HG03103 (cell line): ENCODE data around the gene CHPF.
A peak's percentile ranks its signal among the peaks of the same experiment; 100 is the strongest.

Source experiments
- ATAC-seq: cut with Tn5 transposase; IDR thresholded peaks from one replicate; pipeline ENCODE4 v1.9.1; 2021; ENCODE audit warnings: low read depth; ENCODE audit not compliant: unreplicated experiment

The CHPF gene

DNA sequence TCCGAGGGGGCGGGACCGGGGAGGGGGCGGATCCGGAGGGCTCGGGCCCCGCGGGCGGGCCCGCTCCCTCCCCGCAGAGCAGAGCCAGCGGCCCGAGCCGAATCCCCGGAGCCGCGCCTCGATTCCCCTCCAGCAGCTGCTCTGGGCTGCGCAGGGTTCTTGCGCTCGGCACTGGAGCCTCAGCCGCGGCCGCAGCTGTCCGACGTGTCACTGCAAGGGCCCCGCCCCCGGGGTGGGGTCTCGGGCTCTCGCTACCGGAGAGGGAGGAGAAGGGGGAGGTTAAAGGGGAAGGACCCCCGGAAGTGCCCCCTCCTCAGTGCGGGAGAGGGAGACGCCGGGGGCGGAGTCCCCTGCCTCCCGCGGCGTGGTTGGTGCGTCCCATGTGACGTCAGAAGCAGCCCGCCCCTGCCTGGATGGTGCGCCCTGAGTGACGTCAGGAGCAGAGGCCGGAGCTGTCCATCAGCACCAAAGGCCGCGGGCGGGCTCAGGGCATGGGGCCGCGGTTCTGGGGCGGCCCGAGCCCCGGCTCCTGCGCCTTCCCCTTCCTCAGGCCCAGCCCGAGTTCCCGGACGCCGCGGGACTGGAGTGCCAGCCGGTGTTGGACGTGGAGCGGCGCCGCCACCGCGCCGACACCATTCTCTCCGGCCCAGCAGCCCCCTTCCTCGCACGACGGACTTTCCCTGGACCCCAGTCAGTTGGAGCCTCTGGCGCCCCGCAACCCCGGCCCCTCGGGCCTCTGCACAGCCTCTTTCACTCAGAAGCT is at the start of gene CHPF, which contains the start of gene TMEM198:
Gene CHPF (minus strand): TSS at position 214 of the 763 bp plus-strand sequence. CDS start 271 bp downstream, outside the sequence.
Gene TMEM198 (plus strand): TSS at position 433 of the 763 bp plus-strand sequence. CDS start 700 bp downstream, outside the sequence.
- peak; percentile 69 for ATAC-seq

- ATAC-seq, result no peak
Measured at GRCh38 chr2:219593154-219593553, 49.5 kb upstream of the CHPF start.

GRCh38 chr2:219592736-219593135 is 49.1 kb upstream of the CHPF start:
- ATAC-seq, result no peak

DNA sequence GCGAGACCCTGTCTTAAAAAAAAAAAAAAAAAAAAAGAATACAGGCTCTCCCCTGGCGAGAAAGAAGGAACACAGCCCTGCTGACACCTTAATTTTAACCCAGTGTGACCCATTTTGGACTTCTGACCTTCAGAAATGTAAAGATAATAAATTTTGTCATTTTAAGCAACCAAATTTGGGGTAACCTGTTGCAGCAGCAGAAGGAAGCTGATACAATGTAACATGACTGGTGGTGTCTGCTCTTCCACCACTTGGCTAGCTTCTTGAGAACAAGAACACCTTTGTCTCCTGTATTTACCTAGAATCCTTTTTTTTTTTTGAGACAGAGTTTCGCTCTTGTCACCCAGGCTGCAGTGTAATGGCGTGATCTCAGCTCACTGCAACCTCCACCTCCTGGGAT is 47.5 kb upstream of the CHPF start:
- ATAC-seq, result no peak

- no peak for ATAC-seq
Measured at GRCh38 chr2:219581346-219581745, 37.7 kb upstream of the CHPF start.

DNA sequence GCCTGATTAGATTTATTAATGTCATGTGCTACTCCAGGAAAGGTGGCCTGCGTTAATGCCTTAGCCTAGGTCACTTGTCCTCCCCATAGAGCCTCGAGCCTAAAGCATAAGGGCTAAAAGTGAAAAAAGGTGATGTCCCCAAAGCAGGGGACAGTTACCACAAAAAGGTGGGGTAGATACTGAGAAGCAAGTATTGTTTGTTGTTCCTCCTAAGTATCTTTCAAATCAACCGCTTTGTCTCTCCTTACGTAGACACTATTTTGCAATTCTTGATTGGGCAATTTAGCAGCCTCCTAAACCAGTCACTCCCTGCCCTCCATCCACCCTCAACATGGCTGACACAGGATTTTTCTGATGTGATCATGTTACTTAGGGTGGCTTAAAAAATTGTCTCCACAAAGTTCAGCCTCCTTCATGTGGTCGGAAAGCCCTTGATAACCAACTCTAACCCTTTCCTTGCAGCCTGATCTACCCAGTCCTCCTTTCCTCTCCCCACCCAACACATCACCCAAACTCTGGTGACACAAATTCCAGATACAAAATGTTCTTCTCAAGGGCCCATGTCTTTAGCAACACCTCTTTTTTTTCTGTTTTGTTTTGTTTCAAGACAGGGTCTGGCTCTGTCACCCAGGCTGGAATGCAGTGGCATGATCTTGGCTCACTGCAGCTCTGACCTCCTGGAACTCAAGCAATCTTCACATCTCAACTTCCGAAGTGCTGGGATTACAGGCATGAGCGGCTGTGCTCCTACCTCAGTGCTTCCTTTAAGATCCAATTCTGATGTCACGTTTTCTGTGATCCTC is 35.4 kb upstream of the CHPF start:
- no peak for ATAC-seq

- no peak for ATAC-seq
Measured at GRCh38 chr2:219576505-219577388, 33.1 kb upstream of the CHPF start.

DNA sequence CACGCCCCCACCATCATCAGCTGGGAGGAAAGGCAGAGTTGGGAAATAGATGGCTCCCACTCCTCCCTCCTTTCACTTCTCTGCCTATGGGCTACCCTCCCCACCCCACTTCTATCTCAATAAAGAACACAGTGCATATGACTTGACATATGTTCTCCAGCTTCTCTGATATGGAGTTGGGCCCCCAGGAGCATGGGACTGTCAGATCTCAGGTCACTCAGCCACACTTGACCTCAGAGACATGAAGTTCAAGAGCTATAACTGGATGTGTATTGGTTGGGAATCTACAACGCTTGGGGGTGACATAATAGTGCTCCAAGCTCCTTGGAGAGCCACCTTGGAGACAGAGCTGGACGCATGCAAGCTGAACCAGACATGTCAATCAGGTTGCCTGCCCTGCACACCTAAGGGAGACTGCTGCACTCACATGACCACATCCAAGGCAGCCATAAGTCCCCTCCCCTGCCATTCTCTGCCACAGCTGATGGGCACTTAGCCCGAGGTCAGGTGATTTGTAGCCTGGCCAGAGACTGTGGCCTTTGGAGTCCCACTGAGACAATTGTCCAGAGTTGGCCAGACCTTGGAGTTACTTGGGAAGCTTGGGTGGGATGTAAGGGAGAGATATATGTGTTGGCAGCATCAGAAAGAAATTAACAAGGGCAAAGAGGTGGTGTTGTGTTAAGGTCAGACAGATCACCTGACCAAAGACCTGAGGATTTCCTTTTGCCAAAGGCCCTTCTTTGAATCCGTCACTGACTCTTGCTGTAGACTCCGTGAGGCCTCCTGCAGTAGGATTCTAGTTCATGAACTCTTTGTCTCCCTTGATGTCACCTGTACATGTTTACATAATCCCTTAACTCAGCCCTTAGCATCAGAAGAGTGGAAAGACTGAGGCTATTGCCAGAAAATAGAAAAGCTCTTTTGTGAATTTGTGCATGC is 32.2 kb upstream of the CHPF start:
- ATAC-seq, result no peak

DNA sequence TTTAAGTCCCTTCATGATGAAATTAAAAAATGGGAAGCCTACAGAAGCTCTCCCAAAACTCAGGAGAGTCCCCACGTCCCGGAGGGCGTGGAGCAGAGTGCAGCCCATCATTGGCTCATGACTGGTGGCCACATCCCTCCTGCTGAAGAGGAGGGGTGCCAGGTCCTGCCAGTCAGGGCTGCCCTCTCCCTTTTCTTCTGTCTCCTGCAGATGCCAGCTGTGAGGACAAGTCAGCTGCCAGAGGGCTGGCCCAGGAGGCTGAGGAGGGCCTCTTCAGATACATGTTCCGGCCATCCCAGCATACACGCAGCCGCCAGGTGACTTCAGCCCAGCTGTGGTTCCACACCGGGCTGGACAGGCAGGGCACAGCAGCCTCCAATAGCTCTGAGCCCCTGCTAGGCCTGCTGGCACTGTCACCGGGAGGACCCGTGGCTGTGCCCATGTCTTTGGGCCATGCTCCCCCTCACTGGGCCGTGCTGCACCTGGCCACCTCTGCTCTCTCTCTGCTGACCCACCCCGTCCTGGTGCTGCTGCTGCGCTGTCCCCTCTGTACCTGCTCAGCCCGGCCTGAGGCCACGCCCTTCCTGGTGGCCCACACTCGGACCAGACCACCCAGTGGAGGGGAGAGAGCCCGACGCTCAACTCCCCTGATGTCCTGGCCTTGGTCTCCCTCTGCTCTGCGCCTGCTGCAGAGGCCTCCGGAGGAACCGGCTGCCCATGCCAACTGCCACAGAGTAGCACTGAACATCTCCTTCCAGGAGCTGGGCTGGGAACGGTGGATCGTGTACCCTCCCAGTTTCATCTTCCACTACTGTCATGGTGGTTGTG is 31.1 kb upstream of the CHPF start:
- ATAC-seq, result no peak

DNA sequence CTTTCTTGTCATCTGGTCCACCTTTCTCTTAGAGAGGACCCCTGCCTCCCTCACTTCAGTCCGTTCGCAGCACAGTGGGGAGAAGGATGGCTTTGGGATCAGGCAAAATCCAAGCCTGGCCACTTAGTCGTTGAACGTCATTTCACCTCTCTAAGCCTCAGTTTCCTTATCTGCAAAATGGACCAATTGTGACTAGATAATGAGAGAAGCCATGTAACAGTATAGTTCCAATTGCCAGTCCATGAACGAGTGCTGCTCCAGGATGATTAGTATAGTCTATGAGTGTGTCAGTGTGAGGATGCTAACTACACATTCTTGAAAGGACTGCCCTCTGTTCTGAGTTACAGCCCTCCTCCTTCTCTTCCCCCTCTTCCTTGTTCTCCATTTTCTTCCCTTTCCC is 29.6 kb upstream of the CHPF start:
- ATAC-seq, result no peak

DNA sequence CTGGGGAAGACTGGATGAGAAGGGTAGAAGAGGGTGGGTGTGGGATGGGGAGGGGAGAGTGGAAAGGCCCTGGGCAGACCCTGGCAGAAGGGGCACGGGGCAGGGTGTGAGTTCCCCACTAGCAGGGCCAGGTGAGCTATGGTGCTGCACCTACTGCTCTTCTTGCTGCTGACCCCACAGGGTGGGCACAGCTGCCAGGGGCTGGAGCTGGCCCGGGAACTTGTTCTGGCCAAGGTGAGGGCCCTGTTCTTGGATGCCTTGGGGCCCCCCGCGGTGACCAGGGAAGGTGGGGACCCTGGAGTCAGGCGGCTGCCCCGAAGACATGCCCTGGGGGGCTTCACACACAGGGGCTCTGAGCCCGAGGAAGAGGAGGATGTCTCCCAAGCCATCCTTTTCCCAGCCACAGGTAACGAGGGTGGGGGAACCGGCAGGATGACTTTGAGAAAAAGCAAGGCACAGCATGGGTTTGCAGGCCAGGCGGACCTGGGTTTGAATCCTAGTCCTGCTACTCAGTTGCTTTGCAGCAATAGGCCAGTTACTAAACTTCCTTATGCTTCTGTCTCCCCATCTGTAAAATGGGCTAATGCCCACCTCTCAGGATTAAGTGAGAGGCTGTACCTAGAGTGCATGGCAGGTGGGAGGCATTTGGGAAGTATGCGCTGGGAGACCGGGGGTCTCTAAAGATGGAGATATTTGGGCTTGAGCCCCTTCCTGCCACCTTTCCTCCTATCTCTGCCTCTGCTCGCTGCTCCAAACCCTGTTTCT is 28.8 kb upstream of the CHPF start, which contains the start of gene INHA:
Gene INHA (plus strand): TSS at position 74 of the 765 bp plus-strand sequence. CDS start 65 bp downstream, at position 139.
- no peak for ATAC-seq

GRCh38 chr2:219571311-219572236 is 28.0 kb upstream of the CHPF start, which contains the start of gene OBSL1:
TSS of gene OBSL1 (minus strand) at chr2:219571539. CDS start at chr2:219571232, 307 bp downstream.
- ATAC-seq, result no peak

DNA sequence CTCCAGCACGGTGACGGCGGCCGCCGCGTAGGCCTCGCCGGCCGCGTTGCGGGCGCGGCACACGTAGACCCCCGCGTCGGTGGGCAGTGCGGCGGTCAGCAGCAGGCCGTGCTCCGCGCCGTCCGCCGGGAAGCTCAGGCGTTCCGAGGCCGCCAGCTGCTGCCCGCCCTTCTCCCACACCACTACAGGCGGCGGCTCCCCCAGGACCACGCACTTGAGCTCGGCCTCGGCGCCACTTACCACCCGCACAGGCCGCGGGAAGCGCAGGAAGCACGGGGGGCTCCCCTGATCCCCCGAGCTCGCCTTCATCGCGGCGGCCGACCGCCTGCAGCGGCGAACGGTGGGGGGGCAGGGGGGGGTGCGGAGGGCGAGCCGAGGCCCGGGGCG is 27.3 kb upstream of the CHPF start:
- ATAC-seq, result no peak

DNA sequence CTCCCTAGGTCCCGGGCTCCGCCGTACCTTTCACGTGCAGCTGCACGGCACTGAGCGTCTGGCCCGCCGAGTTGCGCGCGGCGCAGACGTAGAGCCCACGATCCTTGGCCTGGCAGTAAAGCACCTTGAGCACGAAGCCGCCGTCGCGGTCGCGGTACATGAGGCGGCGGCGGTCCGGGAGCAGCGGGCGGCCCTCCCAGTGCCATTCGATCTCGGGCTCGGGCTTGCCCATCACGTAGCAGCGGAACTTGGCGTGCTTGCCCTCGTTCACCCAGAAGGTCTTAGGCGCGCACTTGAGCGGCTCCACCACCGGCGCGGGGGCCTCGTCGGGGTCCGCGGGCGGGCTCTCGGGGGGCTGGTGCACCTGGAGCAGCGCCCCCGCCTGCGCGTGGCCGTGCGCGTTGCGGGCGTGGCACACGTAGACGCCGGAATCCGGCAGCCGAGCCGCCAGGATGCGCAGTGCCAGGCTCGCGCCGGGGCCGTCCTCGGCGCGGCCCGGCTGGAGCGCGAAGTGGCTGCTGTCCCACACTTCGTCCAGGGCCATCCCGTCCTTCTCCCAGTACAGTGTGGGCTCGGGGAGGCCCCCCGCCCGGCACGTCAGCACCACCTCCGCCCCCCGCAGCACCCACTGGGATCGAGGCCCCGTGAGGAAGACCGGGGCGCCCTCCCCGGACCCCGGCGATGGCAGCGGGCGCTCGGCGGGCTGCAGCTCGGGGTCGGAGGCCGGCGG is 26.8 kb upstream of the CHPF start:
- no peak for ATAC-seq

- no peak for ATAC-seq
Measured at GRCh38 chr2:219569635-219570034, 26.0 kb upstream of the CHPF start.

DNA sequence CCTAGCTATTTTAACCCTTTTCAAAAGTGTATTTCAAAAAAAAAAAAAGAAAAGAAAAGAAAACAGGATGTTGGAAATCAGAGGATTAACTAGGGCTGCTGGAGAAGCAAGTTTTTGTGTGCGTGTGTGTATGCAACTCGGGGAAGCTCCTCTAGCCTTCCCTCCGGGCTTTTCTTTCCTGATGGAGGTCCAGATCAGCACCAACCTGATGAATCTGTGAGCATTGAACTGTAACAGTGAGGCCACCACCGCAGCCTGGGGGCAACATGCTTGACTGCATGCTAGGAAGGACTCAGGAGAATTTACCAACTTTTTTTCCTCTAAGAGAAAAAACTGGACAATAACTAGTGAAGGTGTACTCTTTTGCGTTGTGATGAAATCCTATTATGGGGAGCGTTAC is 25.4 kb upstream of the CHPF start:
- ATAC-seq, result no peak
